ENCODE results near the gene DCAF10.

The DCAF10 gene

GRCh38 chr9:37910271-37910670 is 109.7 kb downstream of the DCAF10 start:
- TF ChIP-seq CTCF (IDR thresholded peaks at IDR 0.05), result no peak

DNA sequence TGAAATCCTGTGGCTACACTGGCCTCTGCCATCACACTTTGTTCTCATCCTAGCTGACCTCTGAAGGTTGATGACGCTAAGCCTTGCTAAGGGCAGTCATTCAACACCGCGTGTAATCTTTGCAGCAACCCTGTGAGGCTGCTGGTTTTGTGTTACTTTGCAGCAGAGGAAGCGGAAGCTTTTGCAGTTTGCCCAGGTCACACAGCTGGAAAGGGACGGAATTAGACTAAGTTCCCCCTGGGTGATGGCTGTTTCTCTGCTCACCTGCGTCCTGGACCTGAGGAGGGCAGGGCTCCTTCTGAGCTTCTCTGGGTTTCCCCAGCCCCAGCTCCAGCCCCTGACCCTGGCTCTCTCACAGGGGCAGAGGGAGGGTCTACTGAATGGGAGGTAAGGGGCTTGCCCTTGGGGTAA is 110.7 kb downstream of the DCAF10 start:
- TF ChIP-seq CTCF (IDR thresholded peaks at IDR 0.05), result no peak

- peak; percentile 98 for TF ChIP-seq CTCF (IDR thresholded peaks at IDR 0.05)
These were observed 113.0 kb downstream of the DCAF10 start for GRCh38 chr9:37913480-37914153.

GRCh38 chr9:37914154-37914551 is 113.6 kb downstream of the DCAF10 start:
- no peak for TF ChIP-seq CTCF (IDR thresholded peaks at IDR 0.05)

- no peak for TF ChIP-seq CTCF (IDR thresholded peaks at IDR 0.05)
These were observed 114.2 kb downstream of the DCAF10 start for GRCh38 chr9:37914701-37915358.

DNA sequence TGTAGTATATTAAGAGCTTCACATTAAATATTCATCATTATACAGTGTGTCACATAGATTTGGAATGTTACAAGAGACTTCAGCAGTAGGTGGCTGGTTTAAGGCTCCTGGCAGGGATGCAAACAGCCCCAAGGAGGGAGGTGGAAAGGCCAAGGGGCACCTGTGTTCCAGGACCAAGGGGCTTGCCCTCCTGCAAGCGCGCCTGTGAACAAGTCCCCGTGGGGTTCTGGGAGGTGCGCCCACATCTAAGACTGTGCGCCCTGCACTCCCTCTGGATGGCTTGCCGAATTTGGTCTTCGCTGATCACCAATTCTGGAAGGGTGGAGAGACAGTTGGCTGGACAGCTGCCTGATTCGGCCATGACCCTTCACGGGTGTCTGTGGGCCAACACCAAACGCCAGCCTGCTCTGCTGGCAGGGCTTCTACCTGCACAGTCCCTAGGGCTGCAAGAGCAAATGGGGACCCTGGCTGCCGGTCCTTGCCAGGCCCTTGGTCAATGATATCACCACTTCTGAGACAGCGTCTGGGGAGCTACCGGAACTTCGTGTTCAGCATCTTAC is 115.4 kb downstream of the DCAF10 start:
- TF ChIP-seq CTCF (IDR thresholded peaks at IDR 0.05), result no peak

- TF ChIP-seq CTCF (IDR thresholded peaks at IDR 0.05), result no peak
These were observed 116.1 kb downstream of the DCAF10 start for GRCh38 chr9:37916471-37917312.

All from LNCAP (cell line).